Liver (tissue), 9 donors: ENCODE data around the gene OTUD5. TPM values are rescaled to one million over a fixed set of nuclear protein-coding genes. Genes with fewer than 3 reads are reported as not detected.

ENCODE experiments used
- DNase-seq: peaks from one replicate; pipeline ENCODE4 v3.0.0-alpha.2; 2017; ENCODE audit warnings: low spot score
- H3K27ac ChIP-seq, 2 donors: one replicate each; pipeline ENCODE4 v1.7.0; 2013; ENCODE audit warnings: inconsistent platforms in 2 of 2, low read length in 2 of 2, control low read depth in 1 of 2, low read depth in 1 of 2, mild to moderate bottlenecking in 1 of 2
- H3K27me3 ChIP-seq, 4 donors: one replicate each; pipeline versions ENCODE4 v1.6.1 to v1.7.0; 2013; ENCODE audit warnings: low read length in 3 of 4, inconsistent platforms in 1 of 4, mild to moderate bottlenecking in 1 of 4, moderate library complexity in 1 of 4; ENCODE audit not compliant: control insufficient read depth in 4 of 4, insufficient read depth in 4 of 4
- H3K36me3 ChIP-seq, 4 donors: one replicate each; pipeline versions ENCODE4 v1.6.1 to v1.7.0; 2013; ENCODE audit warnings: low read length in 3 of 4, mild to moderate bottlenecking in 3 of 4, low read depth in 1 of 4, moderate library complexity in 1 of 4; ENCODE audit not compliant: control insufficient read depth in 4 of 4, insufficient read depth in 3 of 4
- H3K4me1 ChIP-seq, 4 donors: one replicate each; pipeline versions ENCODE4 v1.6.1 to v1.7.0; 2013; ENCODE audit warnings: low read length in 3 of 4, mild to moderate bottlenecking in 3 of 4, moderate library complexity in 1 of 4; ENCODE audit not compliant: control insufficient read depth in 4 of 4, insufficient read depth in 4 of 4
- H3K4me3 ChIP-seq, 3 donors: one replicate each; pipeline versions ENCODE4 v1.6.1 to v1.7.0; 2013; ENCODE audit warnings: low read length in 3 of 3, control low read depth in 1 of 3, low read depth in 1 of 3, mild to moderate bottlenecking in 1 of 3
- H3K9ac ChIP-seq, 2 donors: one replicate each; pipeline ENCODE4 v1.7.0; 2013; ENCODE audit warnings: low read length in 2 of 2, mild to moderate bottlenecking in 2 of 2, moderate library complexity in 2 of 2, control low read depth in 1 of 2, low read depth in 1 of 2
- H3K9me3 ChIP-seq, 4 donors: one replicate each; pipeline versions ENCODE4 v1.6.1 to v1.7.0; 2013; ENCODE audit warnings: low read length in 3 of 4; ENCODE audit not compliant: control insufficient read depth in 4 of 4
- ATF3 ChIP-seq: IDR thresholded peaks from 2 replicates; pipeline ENCODE4 v1.6.1; 2016; ENCODE audit warnings: antibody characterized with exemption
- CTCF ChIP-seq: fragments of 150-350 bp; IDR thresholded peaks from 2 replicates; pipeline ENCODE4 v1.5.1; 2017; ENCODE audit warnings: improper control_type of control experiment, low read depth, low read length; ENCODE audit not compliant: missing input control
- EGR1 ChIP-seq, 2 donors: IDR thresholded peaks; 2 replicates each; pipeline ENCODE4 v1.6.1; 2016 to 2018; ENCODE audit warnings: antibody characterized with exemption in 2 of 2, low read depth in 2 of 2
- FOXA1 ChIP-seq: IDR thresholded peaks from 2 replicates; pipeline ENCODE4 v1.6.1; 2016; ENCODE audit warnings: antibody characterized with exemption
- GABPA ChIP-seq, 2 donors: IDR thresholded peaks in 1 of 2; conservative IDR thresholded peaks in 1 of 2; 2 replicates each; pipeline ENCODE4 v1.6.1; 2016; ENCODE audit warnings: antibody characterized with exemption in 2 of 2, mild to moderate bottlenecking in 1 of 2, moderate library complexity in 1 of 2
- HNF4A ChIP-seq, 2 donors: conservative IDR thresholded peaks; 2 replicates each; pipeline ENCODE4 v1.6.1; 2016; ENCODE audit warnings: antibody characterized with exemption in 2 of 2, mild to moderate bottlenecking in 2 of 2
- HNF4G ChIP-seq: IDR thresholded peaks from 2 replicates; pipeline ENCODE4 v1.6.1; 2016; ENCODE audit warnings: antibody characterized with exemption
- MAX ChIP-seq: IDR thresholded peaks from 2 replicates; pipeline ENCODE4 v1.6.1; 2016; ENCODE audit warnings: antibody characterized with exemption
- NR2F2 ChIP-seq: IDR thresholded peaks from 2 replicates; pipeline ENCODE4 v1.6.1; 2016; ENCODE audit warnings: antibody characterized with exemption
- RAD21 ChIP-seq, 2 donors: IDR thresholded peaks; 2 replicates each; pipeline ENCODE4 v1.6.1; 2016; ENCODE audit warnings: antibody characterized with exemption in 2 of 2, mild to moderate bottlenecking in 2 of 2
- REST ChIP-seq: IDR thresholded peaks from 2 replicates; pipeline ENCODE4 v1.6.1; 2016; ENCODE audit warnings: antibody characterized with exemption, mild to moderate bottlenecking
- RXRA ChIP-seq, 2 donors: IDR thresholded peaks; 2 replicates each; pipeline ENCODE4 v1.6.1; 2017 to 2018; ENCODE audit warnings: antibody characterized with exemption in 2 of 2, mild to moderate bottlenecking in 1 of 2
- SP1 ChIP-seq: IDR thresholded peaks from 2 replicates; pipeline ENCODE4 v1.6.1; 2018; ENCODE audit warnings: antibody characterized with exemption, mild to moderate bottlenecking
- YY1 ChIP-seq: IDR thresholded peaks from 2 replicates; pipeline ENCODE4 v1.6.1; 2016; ENCODE audit warnings: antibody characterized with exemption, mild to moderate bottlenecking
- WGBS: extraction: QIAGEN DNeasy Blood & Tissue Kit; methylation state at CpG from one replicate; pipeline ENCODE4 v1.1.7; 2013; 5-methylcytosine and 5-hydroxymethylcytosine counted together
- polyA plus RNA-seq, 2 donors: library from polyadenylated mRNA; stranded (reverse) in 1 of 2; unstranded in 1 of 2; fragments of 200-250 nt in 1 of 2; fragments of >200 nt in 1 of 2; fragmentation: Nextera tagmentation in 1 of 2; extraction: Ambion mirVana in 1 of 2; gene quantifications; one replicate each; pipeline versions ENCODE4 v1.2.1 to v1.2.3, GENCODE V29; 2013 to 2015
- total RNA-seq, 2 donors: library from RNA; depleted of rRNA; stranded (reverse); fragments of >200 nt; gene quantifications; one replicate each; pipeline ENCODE4 v1.2.3, GENCODE V29; 2014
- donor health status: healthy.
- donor health status: healthy.
- donor health status: healthy.
- donor health status: healthy.
- donor health status: healthy.

The OTUD5 gene
- total and polyA plus RNA-seq, 4 donors, result 9.3 to 29.3 (median 17.9) TPM

- Histone ChIP-seq H3K4me1 (peaks cover 8 to 16% (median 12%) of the 10 kb centered on the region in 4 donors), H3K36me3 (peaks cover 0 to 3% (median 0%) of the 10 kb centered on the region in 4 donors), H3K4me3 (no peak overlapping the region), H3K9ac (no peak overlapping the region), H3K9me3 (no peaks in the 10 kb centered on the region), H3K27ac (no peak overlapping the region), H3K27me3 (no peaks in the 10 kb centered on the region)
- no peak for DNase-seq
- WGBS, result 92% methylated on average over 16 of the region's 16 CpGs
- no peak for TF ChIP-seq EGR1 (IDR thresholded peaks at IDR 0.05; ENCODE audit: low read depth in 2 of 2)
Observed at GRCh38 chrX:48893556-48894348, 63.7 kb downstream of the OTUD5 start.

- no peaks in the 10 kb centered on the region for H3K27me3 ChIP-seq
- peaks cover 0 to 3% (median 0%) of the 10 kb centered on the region in 4 donors for H3K36me3 ChIP-seq
- no peak overlapping the region for H3K27ac ChIP-seq
- H3K9ac ChIP-seq, result no peak overlapping the region
- H3K4me1 ChIP-seq, result peaks cover 8 to 16% (median 11%) of the 10 kb centered on the region in 4 donors
- H3K9me3 ChIP-seq, result no peaks in the 10 kb centered on the region
- WGBS, result 84% methylated on average over 4 of the region's 4 CpGs
- DNase-seq, result no peak
- no peak overlapping the region for H3K4me3 ChIP-seq
- no peak for TF ChIP-seq REST
- no peak for TF ChIP-seq SP1
- no peak for TF ChIP-seq RXRA (IDR thresholded peaks at IDR 0.05)
- TF ChIP-seq CTCF, result no peak
- TF ChIP-seq YY1, result no peak
- TF ChIP-seq EGR1 (IDR thresholded peaks at IDR 0.05; ENCODE audit: low read depth in 2 of 2), result no peak
- no peak for TF ChIP-seq NR2F2
Observed at GRCh38 chrX:48892896-48893295, 64.5 kb downstream of the OTUD5 start.

- H3K36me3 ChIP-seq, result peaks cover 0 to 3% (median 0%) of the 10 kb centered on the region in 4 donors
- H3K4me1 ChIP-seq, result peaks cover 5 to 13% (median 9%) of the 10 kb centered on the region in 4 donors
- TF ChIP-seq EGR1 (IDR thresholded peaks at IDR 0.05; ENCODE audit: low read depth in 2 of 2), result no peak
- peak; percentile 16 for TF ChIP-seq SP1
- peak; percentile 40 for TF ChIP-seq CTCF
- no peak for TF ChIP-seq GABPA (IDR thresholded peaks at IDR 0.05 in 1 of 2, conservative IDR thresholded peaks at IDR 0.05 in 1 of 2)
- TF ChIP-seq NR2F2, result no peak
- TF ChIP-seq HNF4A (conservative IDR thresholded peaks at IDR 0.05), result peak in 1 of 2 donors; percentile 5
- no peak for TF ChIP-seq HNF4G
- no peak for TF ChIP-seq ATF3
- TF ChIP-seq RAD21 (IDR thresholded peaks at IDR 0.05), result peak; percentile 63 to 65
- TF ChIP-seq MAX, result peak; percentile 9
- TF ChIP-seq FOXA1, result no peak
- no peaks in the 10 kb centered on the region for H3K9me3 ChIP-seq
- peak overlapping the region in 1 of 2 donors; percentile 54 for H3K27ac ChIP-seq
- no peaks in the 10 kb centered on the region for H3K27me3 ChIP-seq
- WGBS, result 3% methylated on average over 68 of the region's 68 CpGs
- H3K4me3 ChIP-seq, result peak overlapping the region in 2 of 3 donors; percentile 53 to 71
- DNase-seq, result peak; percentile 78
- no peak overlapping the region for H3K9ac ChIP-seq
Observed at GRCh38 chrX:48891402-48892288, 65.8 kb downstream of the OTUD5 start.
